ENCODE results near the gene SEC24D.

SEC24D gene

DNA sequence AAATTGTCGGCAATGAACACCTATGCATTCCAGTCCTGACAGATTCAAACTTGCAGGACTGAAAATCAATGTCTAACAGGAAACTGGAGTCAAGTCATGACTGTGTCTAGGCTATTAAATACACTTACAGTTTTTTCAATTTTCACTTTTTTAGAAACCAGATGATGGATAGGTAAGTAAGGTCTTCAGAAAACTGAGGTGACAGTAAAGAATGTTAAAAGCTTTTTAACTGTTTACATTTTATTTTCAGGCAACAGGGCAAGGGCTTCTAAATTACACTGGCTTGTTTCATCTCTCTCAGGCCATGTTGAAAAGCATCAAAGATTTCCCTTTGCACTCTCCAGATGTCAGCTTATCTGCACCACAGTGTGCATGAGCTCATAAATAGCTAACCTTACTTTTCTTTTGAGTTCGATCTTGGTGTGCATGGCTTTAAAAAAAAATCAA lies 65.2 kb downstream of the SEC24D start:
- peak; percentile 66 for FAIRE-seq

DNA sequence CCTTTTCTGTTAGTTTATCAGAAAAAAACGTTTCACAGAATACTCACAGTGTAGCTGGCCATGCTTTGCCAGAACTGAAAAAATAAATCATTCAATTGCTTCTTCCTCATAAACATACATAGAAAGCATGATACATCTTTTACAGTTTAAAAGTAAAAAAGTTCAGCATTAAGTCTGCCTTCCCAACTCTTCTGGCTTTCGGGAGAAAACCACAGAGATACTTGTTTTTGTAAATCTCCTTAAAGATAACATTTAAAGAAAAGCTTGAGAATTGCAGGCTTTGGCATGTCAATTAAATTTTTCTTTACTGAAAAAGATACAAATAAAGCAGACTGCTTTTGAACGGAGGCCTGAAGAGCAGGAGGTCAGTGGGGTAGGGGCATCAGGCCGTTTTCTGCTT lies 66.8 kb downstream of the SEC24D start:
- FAIRE-seq, result no peak

DNA sequence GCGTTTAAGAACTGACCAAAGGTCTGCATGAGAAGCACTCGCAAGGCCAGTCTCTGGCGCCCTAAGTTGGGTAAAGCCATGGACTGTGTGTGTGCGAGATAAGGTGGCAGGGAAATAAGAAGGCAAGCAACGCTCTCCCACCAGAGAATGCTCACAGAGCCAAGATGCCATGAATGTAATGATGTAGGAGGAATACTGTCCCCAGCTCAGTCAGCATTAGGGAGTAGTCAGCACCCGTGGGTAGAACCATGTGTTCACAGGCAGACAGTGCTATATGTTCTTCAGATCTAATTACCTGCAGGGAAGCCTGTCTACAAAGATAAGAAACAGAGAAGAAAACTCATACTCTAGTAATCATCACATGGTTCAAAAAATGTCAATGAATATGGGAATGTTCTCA lies 68.8 kb downstream of the SEC24D start:
- no peak for FAIRE-seq

DNA sequence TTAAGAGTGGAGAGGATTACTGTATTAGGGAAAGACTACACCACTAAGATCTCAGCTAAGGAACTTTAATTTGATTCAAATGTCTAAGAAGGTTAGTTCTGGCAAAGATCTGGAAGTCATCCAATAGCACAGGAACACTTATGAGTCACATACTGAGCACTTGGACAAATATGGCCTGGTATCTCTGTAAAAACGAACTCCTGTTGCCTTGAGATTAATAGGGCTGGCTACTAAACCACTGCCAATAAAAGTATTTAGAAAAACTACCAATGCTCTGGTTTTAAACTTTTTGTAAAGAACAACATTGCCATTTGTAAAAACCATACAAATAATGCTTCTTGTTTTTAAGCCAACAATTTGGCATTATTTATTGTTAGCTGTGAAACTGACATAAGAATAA lies 70.5 kb downstream of the SEC24D start:
- FAIRE-seq, result no peak

DNA sequence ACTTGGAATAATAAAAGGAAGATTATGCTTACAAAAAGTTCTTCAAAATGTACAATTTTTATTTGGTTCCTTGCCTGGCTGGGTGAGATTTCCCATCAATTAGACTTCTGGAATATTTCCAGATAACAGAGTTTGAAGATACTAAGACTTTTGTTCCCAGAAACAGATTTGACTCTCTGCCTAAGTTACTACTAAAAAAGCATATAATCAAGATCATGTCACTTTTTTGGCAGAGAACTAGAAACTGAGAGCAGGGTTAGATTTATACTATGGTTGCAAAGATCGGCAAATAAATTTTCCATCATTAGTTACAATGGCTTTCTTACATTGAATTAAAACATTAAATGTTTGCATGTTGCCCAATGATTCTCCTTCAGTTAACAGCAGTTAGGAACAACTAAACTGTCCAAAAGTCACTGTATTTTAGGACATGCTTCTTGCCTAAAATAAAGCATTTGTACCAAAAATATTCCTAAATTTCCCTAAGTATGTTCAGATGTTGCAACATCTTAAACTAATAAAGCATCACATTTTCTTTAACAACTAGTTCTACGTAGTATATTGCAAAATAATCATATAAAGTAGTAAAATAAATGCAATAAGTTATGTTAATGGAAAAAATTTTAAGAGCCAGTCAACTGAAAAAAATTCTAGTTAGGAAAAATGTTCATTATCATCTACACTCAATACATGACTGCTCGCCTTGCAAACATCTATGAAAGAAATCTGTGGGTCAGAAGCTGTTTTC lies 73.0 kb downstream of the SEC24D start:
- FAIRE-seq, result no peak

DNA sequence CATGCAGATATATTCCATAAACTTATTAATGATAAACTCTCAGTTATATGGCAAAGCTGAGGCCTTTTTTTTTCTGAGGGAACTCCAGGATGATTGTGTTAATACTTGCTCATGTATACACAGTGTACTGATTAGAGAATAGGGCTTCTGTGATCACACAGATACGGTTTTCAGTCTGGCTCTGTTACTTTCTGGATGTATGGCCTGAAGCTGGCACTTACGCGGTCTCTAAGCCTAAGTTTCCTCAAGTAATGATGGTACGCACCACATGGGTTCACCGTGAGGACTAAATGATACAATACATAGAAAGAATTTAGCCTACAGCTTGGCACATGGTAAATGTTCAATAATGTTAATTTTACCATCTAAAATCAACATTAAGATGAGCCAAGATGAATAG lies 73.8 kb downstream of the SEC24D start:
- FAIRE-seq, result no peak

GRCh38 chr4:118761397-118762016 lies 74.4 kb downstream of the SEC24D start:
- peak; percentile 33 for FAIRE-seq

DNA sequence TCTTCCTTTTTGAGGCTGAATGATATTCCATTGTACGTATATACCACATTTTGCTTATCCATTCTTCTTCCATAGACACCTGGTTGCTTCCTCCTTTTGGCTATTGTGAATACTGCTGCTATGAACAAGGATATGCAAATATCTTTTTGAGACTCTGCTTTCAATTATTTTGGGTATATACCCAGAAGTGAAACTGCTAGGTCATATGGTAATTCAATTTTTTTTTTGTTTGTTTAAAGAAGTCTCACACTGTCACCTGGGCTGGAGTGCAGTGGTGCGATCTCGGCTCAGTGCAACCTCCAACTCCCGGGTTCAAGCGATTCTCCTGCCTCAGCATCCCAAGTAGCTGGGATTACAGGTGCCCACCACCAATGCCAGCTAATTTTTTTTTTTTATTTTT lies 75.4 kb downstream of the SEC24D start:
- FAIRE-seq, result no peak

DNA sequence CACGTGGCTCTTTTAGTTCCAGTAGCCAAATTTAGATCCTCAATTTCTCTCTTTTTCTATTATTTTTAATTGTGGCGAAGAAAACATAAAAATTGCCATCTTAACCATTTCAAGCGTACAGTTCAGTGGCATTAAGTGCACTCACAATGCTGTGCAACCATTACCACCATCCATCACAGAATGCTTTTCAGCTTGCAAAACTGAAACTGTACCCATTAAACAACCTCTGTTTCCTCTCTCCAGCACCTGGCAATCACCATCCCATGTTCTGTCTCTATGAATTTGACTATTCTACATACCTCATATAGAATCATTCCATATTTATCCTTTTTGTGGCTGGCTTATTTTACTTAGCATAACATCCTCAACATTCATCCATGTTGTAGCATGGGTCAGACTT lies 75.8 kb downstream of the SEC24D start:
- no peak for FAIRE-seq

GRCh38 chr4:118759481-118759880 lies 76.4 kb downstream of the SEC24D start:
- no peak for FAIRE-seq

- no peak for FAIRE-seq
These were observed 77.6 kb downstream of the SEC24D start for GRCh38 chr4:118758293-118758692.

GRCh38 chr4:118757761-118758251 lies 78.1 kb downstream of the SEC24D start:
- FAIRE-seq, result peak; percentile 65

DNA sequence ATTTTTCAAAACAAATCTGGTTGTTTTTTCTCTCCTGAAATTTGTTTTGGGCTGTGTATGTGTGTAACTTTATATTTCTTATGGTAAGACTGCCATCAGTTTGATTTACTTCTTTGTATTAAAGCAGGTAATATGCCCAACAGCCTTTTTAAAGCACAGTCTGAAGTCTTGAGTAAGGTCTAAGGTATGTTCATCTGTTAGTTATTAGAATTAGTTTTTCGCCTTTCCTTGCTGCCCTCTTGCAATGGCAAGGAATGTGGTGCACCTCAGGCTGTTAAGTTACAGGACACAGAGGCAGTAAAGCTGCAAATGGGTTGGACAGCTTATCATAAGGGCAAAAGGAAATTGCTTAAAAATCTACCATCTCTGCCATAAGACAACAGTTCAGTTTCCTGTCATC lies 79.0 kb downstream of the SEC24D start:
- FAIRE-seq, result no peak

DNA sequence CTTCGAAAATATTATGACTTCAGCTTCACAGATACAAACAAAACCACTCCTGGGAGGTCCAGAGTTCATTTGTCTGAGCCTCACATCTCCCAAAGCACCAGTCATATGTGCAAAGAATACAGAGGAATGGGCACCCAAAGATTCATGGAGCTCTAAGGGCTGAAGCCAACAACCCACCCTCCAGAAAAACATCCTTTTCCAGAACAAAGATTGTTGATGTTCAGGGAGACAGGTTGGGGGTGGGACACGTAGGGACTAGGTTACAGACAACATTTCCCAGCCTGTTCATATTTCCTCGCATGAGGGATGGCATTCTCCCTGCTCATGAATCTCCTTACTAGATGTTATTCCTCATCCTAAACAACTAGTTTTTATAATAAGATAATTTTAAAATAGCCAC lies 79.5 kb downstream of the SEC24D start:
- FAIRE-seq, result no peak

GRCh38 chr4:118755438-118756226 lies 80.3 kb downstream of the SEC24D start:
- peak; percentile 81 for FAIRE-seq

GRCh38 chr4:118754890-118755289 lies 81.0 kb downstream of the SEC24D start:
- FAIRE-seq, result no peak

DNA sequence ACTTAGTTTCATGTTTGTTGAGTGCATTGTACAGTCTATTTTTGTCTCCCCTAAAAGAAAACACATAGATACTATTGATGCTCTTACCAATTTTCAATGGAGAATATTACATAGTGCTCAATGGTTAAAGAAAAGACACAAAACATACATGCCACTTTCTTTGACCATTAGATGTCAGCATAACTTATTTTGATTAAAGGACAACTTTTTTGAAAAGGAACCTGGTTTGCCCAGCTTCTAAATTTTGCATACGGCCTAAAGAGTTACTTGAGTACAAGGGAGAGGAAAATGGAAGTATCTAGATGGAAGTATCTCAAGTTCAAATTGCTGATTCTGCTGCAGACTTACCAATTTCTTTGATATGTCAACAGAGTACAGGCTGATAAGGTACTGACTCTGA lies 82.2 kb downstream of the SEC24D start:
- FAIRE-seq, result no peak

DNA sequence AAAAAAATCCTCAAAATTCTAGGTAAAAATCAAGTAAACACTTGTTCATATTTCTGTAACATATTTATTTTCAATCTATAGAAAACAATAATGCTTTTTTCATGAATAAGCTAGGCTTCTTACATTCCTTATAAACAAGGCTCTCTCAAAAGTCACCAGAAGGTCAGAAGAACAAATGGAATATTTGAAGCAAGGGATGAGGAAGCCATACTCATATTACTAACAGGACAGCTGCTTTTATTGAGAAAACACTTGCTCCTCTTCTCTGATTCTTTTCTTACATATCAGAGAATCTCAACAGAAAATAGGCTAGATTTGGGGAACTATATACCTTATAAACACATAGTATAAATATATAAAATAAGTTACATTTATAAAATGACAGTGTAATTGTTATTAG lies 82.8 kb downstream of the SEC24D start:
- peak; percentile 70 for FAIRE-seq

GRCh38 chr4:118752551-118752950 lies 83.4 kb downstream of the SEC24D start:
- FAIRE-seq, result peak; percentile 49

GRCh38 chr4:118751629-118752323 lies 84.2 kb downstream of the SEC24D start:
- FAIRE-seq, result no peak

- FAIRE-seq, result peak; percentile 76
These were observed 86.5 kb downstream of the SEC24D start for GRCh38 chr4:118749347-118749988.

DNA sequence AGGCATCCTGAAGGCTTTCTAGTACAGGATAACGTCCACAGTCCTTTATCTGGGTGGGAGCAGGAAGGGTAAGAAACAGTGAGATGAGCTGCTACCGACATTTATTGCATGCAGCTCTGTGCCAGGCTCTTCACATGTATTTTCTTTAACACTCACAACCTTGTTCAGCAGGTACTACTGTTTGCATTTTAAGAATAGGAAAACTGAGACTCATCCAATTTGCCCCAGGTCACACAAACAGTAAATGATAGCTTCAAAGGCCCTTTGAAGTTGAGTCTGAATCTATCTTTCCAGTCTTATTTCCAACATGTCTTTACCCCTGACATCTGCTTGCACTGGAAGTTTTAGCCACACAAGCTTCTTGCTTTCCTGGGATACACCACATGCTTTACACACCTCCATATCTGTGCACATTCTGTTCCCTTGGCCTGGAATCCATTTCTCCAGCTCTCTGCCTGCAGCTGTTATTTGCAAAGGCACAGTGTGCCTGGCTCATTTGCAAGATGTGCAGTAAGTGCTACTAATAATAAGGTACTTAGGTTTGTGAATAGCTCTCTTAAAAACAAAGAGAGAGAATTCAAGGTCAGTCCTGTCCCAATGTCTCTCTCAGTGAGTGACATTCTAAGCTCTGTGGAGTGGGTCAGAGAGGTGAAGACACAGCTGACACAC lies 89.5 kb downstream of the SEC24D start:
- no peak for FAIRE-seq
